PFSK-1 (cell line): ENCODE data around the gene PTPRK.

Source experiments
- FOXP2 ChIP-seq: optimal IDR thresholded peaks from 2 replicates; pipeline ENCODE3; 2011; ENCODE audit warnings: borderline replicate concordance, control low read depth, inconsistent platforms; ENCODE audit not compliant: insufficient read depth; ENCODE audit errors: extremely low read length, extremely low read depth
- POLR2AphosphoS5 ChIP-seq: IDR thresholded peaks from 2 replicates; pipeline ENCODE4 v1.6.1; 2012; ENCODE audit warnings: low read depth, mild to moderate bottlenecking, control low read depth, low read length, moderate library complexity
- REST ChIP-seq, 2 experiments: IDR thresholded peaks; 2 replicates each; pipeline versions ENCODE4 v1.6.1 to v1.8.0; 2011 to 2012; ENCODE audit warnings: low read depth in 2 of 2, low read length in 2 of 2, control low read depth in 1 of 2, inconsistent platforms in 1 of 2, mild to moderate bottlenecking in 1 of 2, moderate library complexity in 1 of 2; ENCODE audit not compliant: insufficient read depth in 1 of 2
- SIN3A ChIP-seq: IDR thresholded peaks from 2 replicates; pipeline ENCODE4 v1.6.1; 2012; ENCODE audit warnings: mild to moderate bottlenecking, low read length, moderate library complexity, borderline replicate concordance; ENCODE audit not compliant: insufficient read depth
- TAF1 ChIP-seq: IDR thresholded peaks from 2 replicates; pipeline ENCODE4 v1.6.1; 2012; ENCODE audit warnings: low read length, control low read depth, borderline replicate concordance; ENCODE audit not compliant: insufficient read depth

DNA sequence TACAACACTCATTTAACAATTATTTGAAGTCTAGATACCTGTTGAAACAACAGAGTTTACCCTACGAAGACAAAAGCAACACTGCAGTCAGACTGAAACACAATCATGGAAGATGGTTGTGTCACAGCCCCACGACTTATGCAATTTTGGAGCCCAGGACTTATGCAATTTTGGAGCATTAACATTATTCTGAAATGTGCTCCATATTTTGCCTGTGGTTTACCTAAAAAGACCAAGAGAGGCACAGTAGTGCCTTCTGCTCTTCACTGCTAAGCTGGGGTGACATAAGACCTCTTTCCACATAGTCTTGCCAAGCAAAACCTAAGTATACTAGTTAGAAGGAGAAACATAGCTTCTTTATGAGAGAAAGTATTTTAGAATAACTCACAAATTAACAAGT lies 216.5 kb downstream of the PTPRK start:
- TF ChIP-seq SIN3A, result no peak
- TF ChIP-seq FOXP2, result no peak
- no peak for TF ChIP-seq REST (IDR thresholded peaks at IDR 0.05; ENCODE audit: insufficient read depth in 1 of 2, low read depth in 2 of 2, low read length in 2 of 2)
- TF ChIP-seq TAF1, result no peak
- TF ChIP-seq POLR2AphosphoS5, result no peak
